Lower lobe of right lung (tissue), 2 donors: Measurements from ENCODE around the gene BTBD18. TPM values are rescaled to one million over a fixed set of nuclear protein-coding genes. Genes with fewer than 3 reads are reported as not detected.

Experiments used
- ATAC-seq, 2 donors: fragments of 200-7000 bp; cut with Tn5 transposase; one replicate each; pipeline ENCODE4 v1.9.1; 2020 to 2022; ENCODE audit warnings: mild to moderate bottlenecking in 2 of 2, moderate library complexity in 2 of 2
- DNase-seq: peaks from one replicate; pipeline ENCODE4 v3.0.0-alpha.2; 2020
- H3K27ac ChIP-seq: fragments of 200-600 bp; one replicate; pipeline ENCODE4 v1.8.0; 2022
- H3K27me3 ChIP-seq: fragments of 200-600 bp; one replicate; pipeline ENCODE4 v1.8.0; 2022; ENCODE audit warnings: low read depth
- H3K36me3 ChIP-seq: fragments of 200-600 bp; one replicate; pipeline ENCODE4 v1.8.0; 2022; ENCODE audit warnings: mild to moderate bottlenecking
- H3K4me1 ChIP-seq: fragments of 200-600 bp; one replicate; pipeline ENCODE4 v1.8.0; 2022
- H3K4me3 ChIP-seq: fragments of 200-600 bp; one replicate; pipeline ENCODE4 v1.8.0; 2022; ENCODE audit warnings: mild to moderate bottlenecking
- H3K9me3 ChIP-seq: fragments of 200-600 bp; one replicate; pipeline ENCODE4 v1.8.0; 2022
- intact Hi-C: fragments of 100-400 bp; cut with DNase I; formaldehyde crosslinking; loops from one replicate; pipeline ENCODE4 v1.11.0; 2022
- total RNA-seq: library from RNA; stranded (reverse); fragmentation: NEBNext Ultra II Directional; extraction: Animal tissue kit (Norgen Biotek cat#: 25700); gene quantifications from one replicate; pipeline ENCODE4 v1.2.1, GENCODE V29; 2021
- TF ChIP-seq, protein P1 (sequence below): fragments of 200-600 bp; IDR thresholded peaks from one replicate; pipeline ENCODE4 v1.8.0; 2022; ENCODE audit warnings: antibody characterized with exemption, mild to moderate bottlenecking
- donor health status: DM: no; HTN: yes; CAD: no; lungs with severe emphysema.

The BTBD18 gene
- total RNA-seq, 1 donor from 2014 or later = not detected

DNA sequence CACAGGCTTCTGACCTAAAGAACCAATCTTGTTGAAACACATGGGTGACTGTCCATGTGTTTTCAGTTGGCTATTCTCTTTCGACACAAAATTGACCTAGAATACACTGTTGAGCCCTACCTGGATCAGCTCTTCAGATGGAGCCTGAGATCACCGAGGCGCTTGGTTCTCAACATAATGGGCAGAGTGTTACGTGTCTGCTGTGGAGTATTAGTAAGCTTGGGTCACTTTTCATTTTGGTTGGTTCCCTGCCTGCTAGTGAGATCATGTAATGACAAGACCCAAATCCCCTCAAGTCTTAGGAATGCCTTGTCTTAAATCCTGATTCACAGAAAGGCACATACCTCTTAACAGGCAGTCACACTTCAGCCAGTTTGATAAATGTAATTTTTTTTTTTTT, 48.3 kb downstream of the BTBD18 start:
- H3K36me3 ChIP-seq = peaks cover 83% of the 10 kb centered on the region
- H3K27ac ChIP-seq = no peak overlapping the region

DNA sequence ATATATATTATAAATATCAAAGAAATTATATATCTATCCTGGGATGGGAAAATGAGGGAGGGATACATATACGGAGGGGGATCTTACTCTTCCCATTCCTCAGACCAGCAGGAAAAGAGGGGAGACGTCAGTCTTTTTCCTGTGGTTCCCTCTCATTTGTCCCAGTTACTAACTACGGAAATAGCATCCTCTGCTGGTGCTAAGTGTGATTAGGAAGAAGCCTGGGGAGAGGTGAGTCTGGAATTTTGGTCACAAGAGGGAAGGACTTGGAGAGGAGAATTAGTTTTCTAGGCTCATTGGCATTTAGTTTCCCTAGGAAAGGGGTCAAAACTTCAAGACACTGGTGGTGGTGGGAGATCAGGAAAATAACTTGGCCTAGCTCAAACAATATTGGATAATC, 51.2 kb downstream of the BTBD18 start:
- Histone ChIP-seq H3K27ac (no peak overlapping the region), H3K4me3 (no peak overlapping the region), H3K36me3 (peaks cover 100% of the 10 kb centered on the region), H3K4me1 (no peaks in the 10 kb centered on the region), H3K9me3 (no peaks in the 10 kb centered on the region), H3K27me3 (no peaks in the 10 kb centered on the region)
- intact Hi-C loops = no loop called here
- ATAC-seq (no peak), DNase-seq (no peak)
- TF ChIP-seq, protein P1, sequence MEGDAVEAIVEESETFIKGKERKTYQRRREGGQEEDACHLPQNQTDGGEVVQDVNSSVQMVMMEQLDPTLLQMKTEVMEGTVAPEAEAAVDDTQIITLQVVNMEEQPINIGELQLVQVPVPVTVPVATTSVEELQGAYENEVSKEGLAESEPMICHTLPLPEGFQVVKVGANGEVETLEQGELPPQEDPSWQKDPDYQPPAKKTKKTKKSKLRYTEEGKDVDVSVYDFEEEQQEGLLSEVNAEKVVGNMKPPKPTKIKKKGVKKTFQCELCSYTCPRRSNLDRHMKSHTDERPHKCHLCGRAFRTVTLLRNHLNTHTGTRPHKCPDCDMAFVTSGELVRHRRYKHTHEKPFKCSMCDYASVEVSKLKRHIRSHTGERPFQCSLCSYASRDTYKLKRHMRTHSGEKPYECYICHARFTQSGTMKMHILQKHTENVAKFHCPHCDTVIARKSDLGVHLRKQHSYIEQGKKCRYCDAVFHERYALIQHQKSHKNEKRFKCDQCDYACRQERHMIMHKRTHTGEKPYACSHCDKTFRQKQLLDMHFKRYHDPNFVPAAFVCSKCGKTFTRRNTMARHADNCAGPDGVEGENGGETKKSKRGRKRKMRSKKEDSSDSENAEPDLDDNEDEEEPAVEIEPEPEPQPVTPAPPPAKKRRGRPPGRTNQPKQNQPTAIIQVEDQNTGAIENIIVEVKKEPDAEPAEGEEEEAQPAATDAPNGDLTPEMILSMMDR = no peak

More for the DNA sequence above, 48.3 kb downstream of the BTBD18 start:
- no peaks in the 10 kb centered on the region for H3K4me1 ChIP-seq
- TF ChIP-seq, protein P1 = no peak
- no peak overlapping the region for H3K4me3 ChIP-seq
- H3K27me3 ChIP-seq = no peaks in the 10 kb centered on the region
- intact Hi-C loops = no loop called here
- no peak for ATAC-seq
- no peak for DNase-seq
- H3K9me3 ChIP-seq = no peaks in the 10 kb centered on the region

DNA sequence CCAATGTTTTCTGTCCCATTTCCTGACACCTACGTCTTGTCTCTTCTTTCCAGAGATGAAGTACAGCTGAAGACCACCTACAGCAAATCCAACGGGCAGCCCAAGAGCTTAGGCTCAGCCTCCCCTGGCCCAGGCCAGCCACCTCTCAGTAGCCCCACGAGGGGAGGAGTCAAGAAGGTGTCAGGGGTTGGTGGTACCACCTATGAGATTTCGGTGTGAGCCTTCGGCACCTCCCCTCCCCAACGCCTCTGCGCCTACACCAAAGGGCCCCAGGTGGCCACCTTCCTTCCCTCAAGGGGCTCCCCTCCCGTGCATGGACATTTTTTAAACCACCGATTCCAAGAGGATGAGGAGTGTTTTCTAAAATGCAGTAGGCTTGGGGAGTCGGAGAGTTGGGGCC, 51.8 kb downstream of the BTBD18 start:
- DNase-seq (no peak), ATAC-seq (no peak)
- H3K4me3 ChIP-seq = no peak overlapping the region
- H3K27ac ChIP-seq = no peak overlapping the region
- no peaks in the 10 kb centered on the region for H3K9me3 ChIP-seq
- intact Hi-C loops = no loop called here
- H3K4me1 ChIP-seq = no peaks in the 10 kb centered on the region
- H3K27me3 ChIP-seq = no peaks in the 10 kb centered on the region
- H3K36me3 ChIP-seq = peaks cover 100% of the 10 kb centered on the region
- TF ChIP-seq, protein P1 = no peak

DNA sequence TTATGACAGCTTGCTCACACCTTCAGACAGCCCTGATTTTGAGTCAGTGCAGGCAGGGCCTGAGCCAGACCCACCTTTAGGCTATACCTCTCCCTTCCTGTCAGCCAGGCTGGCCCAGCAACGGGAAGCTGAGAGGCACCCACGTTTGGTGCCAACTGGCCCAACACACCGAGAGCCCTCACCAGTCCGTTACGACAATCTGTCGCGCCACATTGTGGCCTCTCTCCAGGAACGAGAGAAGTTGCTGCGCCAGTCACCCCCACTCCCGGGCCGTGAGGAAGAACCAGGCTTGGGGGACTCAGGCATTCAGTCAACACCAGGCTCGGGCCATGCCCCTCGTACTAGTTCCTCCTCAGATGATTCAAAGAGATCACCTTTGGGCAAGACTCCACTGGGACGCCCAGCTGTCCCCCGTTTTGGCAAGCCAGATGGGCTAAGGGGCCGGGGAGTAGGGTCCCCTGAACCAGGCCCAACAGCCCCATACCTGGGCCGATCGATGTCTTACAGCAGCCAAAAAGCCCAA, 52.7 kb downstream of the BTBD18 start:
- H3K4me3 ChIP-seq = no peak overlapping the region
- no peak for DNase-seq
- no peak overlapping the region for H3K27ac ChIP-seq
- no peaks in the 10 kb centered on the region for H3K9me3 ChIP-seq
- intact Hi-C loops = no loop called here
- no peaks in the 10 kb centered on the region for H3K4me1 ChIP-seq
- ATAC-seq = peak; percentile 13 to 24
- no peaks in the 10 kb centered on the region for H3K27me3 ChIP-seq
- TF ChIP-seq, protein P1 = no peak
- H3K36me3 ChIP-seq = peaks cover 100% of the 10 kb centered on the region

Other genes starting within 250 kb of the BTBD18 start
- 13.2 TPM for gene SLC43A1, start 236.1 kb downstream of the BTBD18 start, total RNA-seq
- 35.3 TPM for gene TIMM10, start 221.1 kb downstream of the BTBD18 start, total RNA-seq
- not detected for gene SMTNL1, start 214.2 kb downstream of the BTBD18 start, total RNA-seq
- gene UBE2L6, start 184.1 kb downstream of the BTBD18 start, total RNA-seq = 172 TPM
- 471 TPM for gene SERPING1, start 154.1 kb downstream of the BTBD18 start, total RNA-seq
- gene YPEL4, start 101.9 kb downstream of the BTBD18 start, total RNA-seq = 3.1 TPM
- gene CLP1, start 94.1 kb downstream of the BTBD18 start, total RNA-seq = 12.5 TPM
- 64.4 TPM for gene ZDHHC5, start 83.7 kb downstream of the BTBD18 start, total RNA-seq
- gene MED19, start 39.6 kb downstream of the BTBD18 start, total RNA-seq = 12.0 TPM
- gene TMX2, start 39.2 kb downstream of the BTBD18 start, total RNA-seq = 64.2 TPM
- 118 TPM for gene SELENOH, start 10.3 kb downstream of the BTBD18 start, total RNA-seq
- 226 TPM for gene CTNND1, start 10.0 kb upstream of the BTBD18 start, total RNA-seq